GM18508 (cell line): ENCODE data around the gene CCDC198.

ENCODE experiments used
- ATAC-seq: cut with Tn5 transposase; IDR thresholded peaks from one replicate; pipeline ENCODE4 v1.9.1; 2021; ENCODE audit warnings: moderate number of reproducible peaks; ENCODE audit not compliant: insufficient read depth, unreplicated experiment

The CCDC198 gene

GRCh38 chr14:57470909-57471308 lies 22.7 kb downstream of the CCDC198 start:
- no peak for ATAC-seq

- ATAC-seq, result peak; percentile 69
These were observed 29.5 kb downstream of the CCDC198 start for GRCh38 chr14:57464008-57464730.

- no peak for ATAC-seq
These were observed 31.1 kb downstream of the CCDC198 start for GRCh38 chr14:57462551-57462950.

GRCh38 chr14:57461777-57462320 lies 31.8 kb downstream of the CCDC198 start:
- ATAC-seq, result no peak

- no peak for ATAC-seq
These were observed 57.7 kb downstream of the CCDC198 start for GRCh38 chr14:57435923-57436322.

- ATAC-seq, result no peak
These were observed 72.7 kb downstream of the CCDC198 start for GRCh38 chr14:57420986-57421385.

GRCh38 chr14:57420033-57420432 lies 73.6 kb downstream of the CCDC198 start:
- no peak for ATAC-seq
